HEK293 (cell line): Measurements from ENCODE around the gene DNER.

Experiments used
- ATF2 ChIP-seq: fragments of 450-650 bp; formaldehyde crosslinking; IDR thresholded peaks from 2 replicates; pipeline ENCODE4 v1.5.1; 2016; ENCODE audit warnings: missing biosample characterization, missing genetic modification characterization, low read depth
- CTCF ChIP-seq: fragments of 450-650 bp; formaldehyde crosslinking; IDR thresholded peaks from 2 replicates; pipeline ENCODE4 v1.5.1; 2016; ENCODE audit warnings: missing biosample characterization, missing genetic modification characterization
- ELK4 ChIP-seq: IDR thresholded peaks from 2 replicates; pipeline ENCODE4 v1.6.1; 2011; ENCODE audit warnings: mild to moderate bottlenecking, low read depth, low read length, borderline replicate concordance
- HOXC10 ChIP-seq: sonication (generic); formaldehyde crosslinking; IDR thresholded peaks from 2 replicates; pipeline ENCODE4 v1.8.1; 2023; ENCODE audit warnings: mild to moderate bottlenecking, missing genetic modification reagents
- MEIS1 ChIP-seq: sonication (generic); formaldehyde crosslinking; IDR thresholded peaks from 2 replicates; pipeline ENCODE4 v1.8.1; 2022; ENCODE audit warnings: missing genetic modification reagents, mild to moderate bottlenecking, borderline replicate concordance
- TRIM28 ChIP-seq: IDR thresholded peaks from 2 replicates; pipeline ENCODE4 v1.6.1; 2011; ENCODE audit warnings: low read length, control low read depth, borderline replicate concordance
- ZBTB10 ChIP-seq: fragments of 450-650 bp; formaldehyde crosslinking; IDR thresholded peaks from 2 replicates; pipeline ENCODE4 v1.5.1; 2016; ENCODE audit warnings: missing biosample characterization, missing genetic modification characterization
- ZBTB21 ChIP-seq: fragments of 450-650 bp; formaldehyde crosslinking; IDR thresholded peaks from 2 replicates; pipeline ENCODE4 v1.5.1; 2017; ENCODE audit warnings: missing biosample characterization, missing genetic modification characterization
- ZNF239 ChIP-seq: fragments of 450-650 bp; formaldehyde crosslinking; IDR thresholded peaks from 2 replicates; pipeline ENCODE4 v1.5.1; 2016; ENCODE audit warnings: missing biosample characterization, missing genetic modification characterization
- ZNF555 ChIP-seq: fragments of 450-650 bp; formaldehyde crosslinking; conservative IDR thresholded peaks from 2 replicates; pipeline ENCODE4 v1.5.1; 2017; ENCODE audit warnings: missing biosample characterization, mild to moderate bottlenecking, missing genetic modification characterization, inconsistent platforms
- ZNF670 ChIP-seq: fragments of 450-650 bp; formaldehyde crosslinking; IDR thresholded peaks from 2 replicates; pipeline ENCODE4 v1.5.1; 2016; ENCODE audit warnings: missing biosample characterization, missing genetic modification characterization, low read depth
- ZSCAN18 ChIP-seq: fragments of 450-650 bp; formaldehyde crosslinking; IDR thresholded peaks from 2 replicates; pipeline ENCODE4 v1.5.1; 2016; ENCODE audit warnings: missing biosample characterization, missing genetic modification characterization
- ZSCAN23 ChIP-seq: fragments of 450-650 bp; formaldehyde crosslinking; IDR thresholded peaks from 2 replicates; pipeline ENCODE4 v1.5.1; 2016; ENCODE audit warnings: missing biosample characterization, missing genetic modification characterization

- TF ChIP-seq CTCF (tag by site-specific recombination) (no peak), ATF2 (no peak), ZSCAN18 (tag by site-specific recombination) (no peak), ZBTB10 (tag by site-specific recombination) (no peak), ZBTB21 (tag by site-specific recombination) (no peak), ZSCAN23 (tag by site-specific recombination) (no peak), MEIS1 (CRISPR knock-in tag) (no peak), TRIM28 (no peak), ZNF555 (tag by site-specific recombination) (no peak), ELK4 (no peak), ZNF239 (tag by site-specific recombination) (no peak), HOXC10 (CRISPR knock-in tag) (no peak), ZNF670 (tag by site-specific recombination) (no peak)
Measured at GRCh38 chr2:229575569-229576315, 138.6 kb downstream of the DNER start.
